ENCODE measurements around the gene TNFSF13B.

The TNFSF13B gene

DNA sequence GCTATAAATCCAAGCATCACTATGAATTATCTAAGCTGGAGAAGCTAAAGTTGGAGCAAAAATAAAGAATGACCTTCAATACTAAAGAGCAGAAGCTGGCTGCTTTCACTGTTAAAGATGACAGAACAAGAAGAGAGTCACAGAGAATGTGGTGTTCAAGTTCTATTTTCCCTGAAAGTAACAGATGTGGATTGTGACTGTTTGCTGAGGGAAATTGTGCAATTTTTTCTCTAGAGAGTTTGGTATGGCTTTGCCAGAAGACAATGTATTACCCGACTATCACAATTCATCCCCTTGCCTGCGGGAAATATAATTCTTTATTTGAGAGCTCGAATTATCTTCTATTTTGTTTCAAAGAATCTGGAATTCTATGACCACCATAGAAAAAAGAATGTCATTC is 83.1 kb downstream of the TNFSF13B start:
- DNase-seq: no peak

DNA sequence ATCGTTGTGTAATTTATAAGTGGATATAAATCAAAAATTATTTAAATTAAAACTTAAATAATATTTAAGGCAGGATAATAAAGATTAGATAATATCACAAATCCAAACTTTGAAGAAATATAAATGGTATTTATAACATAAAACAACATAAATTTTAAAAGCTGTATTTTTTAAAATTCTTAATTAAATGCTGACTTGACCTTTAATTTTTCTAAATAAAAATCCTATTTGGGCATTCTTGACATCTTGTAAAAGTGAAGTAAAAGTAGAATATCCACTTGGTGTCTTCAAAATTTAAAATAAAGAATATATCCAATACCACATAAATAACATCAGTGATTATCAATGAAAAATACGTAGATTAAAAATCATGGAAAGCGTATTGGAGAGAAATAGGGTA is 87.7 kb downstream of the TNFSF13B start:
- no peak for DNase-seq
